Measurements from ENCODE around the gene TMEM140. TPM values are rescaled to one million over a fixed set of nuclear protein-coding genes. Genes with fewer than 3 reads are reported as not detected.
A peak's percentile ranks its signal among the peaks of the same experiment; 100 is the strongest.

TMEM140 gene
- total and polyA plus RNA-seq, 9 of the 15 experiments (the other 6 are each of a cell fraction or from before 2014, with no cell fraction given) = 0.03 to 0.82 (median 0.23) TPM

- TF ChIP-seq CBX3 (IDR thresholded peaks at IDR 0.05; ENCODE audit: borderline replicate concordance in 1 of 2, low read length in 2 of 2) = peak in 1 of 2 experiments; percentile 59; a peak in 1 of 3 replicates
- TF ChIP-seq COPS2 (conservative IDR thresholded peaks at IDR 0.05) = no peak
- TF ChIP-seq JUND (IDR thresholded peaks at IDR 0.05; ENCODE audit: borderline replicate concordance, low read depth, low read length) = peak; percentile 73
- TF ChIP-seq JUND (tag; IDR thresholded peaks at IDR 0.05; ENCODE audit: borderline replicate concordance, low read depth, low read length) = peak; percentile 46; the same call in 1 of the 3 replicates
- TF ChIP-seq NONO (IDR thresholded peaks at IDR 0.05; ENCODE audit: low read depth in 2 of 2, low read length in 1 of 2) = 0 out of 4 replicates have a peak, but pooled peaks of 1 of the 2 experiments have one; percentile 47
- TF ChIP-seq RHOXF2B (CRISPR knock-in tag; conservative IDR thresholded peaks at IDR 0.05) = no peak
- peak; percentile 44; the same call in 1 of the 2 replicates for TF ChIP-seq SOX6 (IDR thresholded peaks at IDR 0.05)
- peak; percentile 42; the same call in 1 of the 2 replicates for TF ChIP-seq CC2D1A (IDR thresholded peaks at IDR 0.05)
- TF ChIP-seq SNIP1 (IDR thresholded peaks at IDR 0.05; ENCODE audit: low read depth) = no peak
- 0 out of 2 replicates have a peak, but pooled peaks have one; percentile 16 for TF ChIP-seq ZNF431 (CRISPR knock-in tag; IDR thresholded peaks at IDR 0.05)
- TF ChIP-seq MCM7 (IDR thresholded peaks at IDR 0.05) = no peak
Measured at GRCh38 chr7:135169141-135169963, 21.5 kb downstream of the TMEM140 start (continued).

- Histone ChIP-seq H3K4me1 (replicated peaks in 1 of 2; ENCODE audit: control insufficient read depth in 2 of 2, insufficient read depth in 2 of 2, low read length in 2 of 2) (peaks cover 15 to 30% of the 10 kb centered on the region in 2 experiments; a peak in 4 of 5 replicates), H3K36me3 (ENCODE audit: control insufficient read depth, insufficient read depth, low read length) (peaks cover 40% of the 10 kb centered on the region), H3K79me2 (ENCODE audit: control insufficient read depth, insufficient read depth, low read length) (peaks cover 33% of the 10 kb centered on the region), H3K4me2 (ENCODE audit: insufficient read depth, low read length) (peak overlapping the region; percentile 88), H3K9me1 (ENCODE audit: control insufficient read depth, insufficient read depth, low read length) (no peaks in the 10 kb centered on the region), H3K4me3 (peak overlapping the region; percentile 83), H3K27ac (ENCODE audit: extremely low read depth, low read depth, low read length) (peak overlapping the region; percentile 95), H3K9ac (ENCODE audit: insufficient read depth in 1 of 2, low read depth in 2 of 2, low read length in 2 of 2) (peak overlapping the region; percentile 96 to 100), H2AFZ (ENCODE audit: low read depth, low read length) (peak overlapping the region; percentile 93), H3K9me3 (replicated peaks; ENCODE audit: control insufficient read depth, insufficient read depth, low read depth, low read length) (0 out of 2 replicates have a peak, but pooled peaks cover 2% of the 10 kb centered on the region), H4K20me1 (replicated peaks; ENCODE audit: control insufficient read depth, insufficient read depth, low read length) (0 out of 2 replicates have a peak, but pooled peaks cover 5% of the 10 kb centered on the region), H3K27me3 (ENCODE audit: control insufficient read depth in 2 of 2, insufficient read depth in 2 of 2, low read length in 2 of 2) (no peaks in the 10 kb centered on the region)
- FAIRE-seq = no peak
- no peak for DNase-seq (ENCODE audit: extremely low read depth in 1 of 4, low spot score in 3 of 4)
- in situ Hi-C loops (cut with MboI) = no loop called here
- ChIA-PET POLR2A (interaction anchor here (0.7 to 1.5 kb wide), 4 partner anchors 10 to 216 kb away, joined by 3 to 11 read pairs (median 3); partner anchors contain the start of gene TMEM140), CTCF (ENCODE audit: low intra/inter-chr PET ratio) (interaction anchor here (0.6 to 0.8 kb wide), 3 partner anchors 24 to 295 kb away, joined by 3 to 5 read pairs (median 4); partner anchors contain the start of gene AGBL3)
- intact Hi-C loops (cut with micrococcal nuclease) = loop anchor here (1.0 to 10.0 kb wide), 6 partner anchors 184 to 538 kb away; partner anchors contain the start of genes AGBL3 and BPGM
- WGBS (ENCODE audit: insufficient coverage, low coverage, missing lambda C conversion rate) = 2% methylated on average over 12 of the region's 17 CpGs
- BruUV-seq (replicated peaks) = no TSS peak
- no peak; the same call in 2 of the 3 replicates for ATAC-seq
- no peak; the same call in 1 of the 2 replicates for TF ChIP-seq CREB1 (IDR thresholded peaks at IDR 0.05)
- 0 out of 2 replicates have a peak, but pooled peaks have one; percentile 3 for TF ChIP-seq CREB1 (CRISPR knock-in tag; IDR thresholded peaks at IDR 0.05)
- TF ChIP-seq RNF2 (IDR thresholded peaks at IDR 0.05) = no peak
- TF ChIP-seq CBX5 (IDR thresholded peaks at IDR 0.05; ENCODE audit: borderline replicate concordance, low read depth) = 0 out of 2 replicates have a peak, but pooled peaks have one; percentile 4
- TF ChIP-seq, protein P1, sequence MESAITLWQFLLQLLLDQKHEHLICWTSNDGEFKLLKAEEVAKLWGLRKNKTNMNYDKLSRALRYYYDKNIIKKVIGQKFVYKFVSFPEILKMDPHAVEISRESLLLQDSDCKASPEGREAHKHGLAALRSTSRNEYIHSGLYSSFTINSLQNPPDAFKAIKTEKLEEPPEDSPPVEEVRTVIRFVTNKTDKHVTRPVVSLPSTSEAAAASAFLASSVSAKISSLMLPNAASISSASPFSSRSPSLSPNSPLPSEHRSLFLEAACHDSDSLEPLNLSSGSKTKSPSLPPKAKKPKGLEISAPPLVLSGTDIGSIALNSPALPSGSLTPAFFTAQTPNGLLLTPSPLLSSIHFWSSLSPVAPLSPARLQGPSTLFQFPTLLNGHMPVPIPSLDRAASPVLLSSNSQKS (CRISPR knock-in tag; IDR thresholded peaks at IDR 0.05) = no peak
- TF ChIP-seq, protein P2, sequence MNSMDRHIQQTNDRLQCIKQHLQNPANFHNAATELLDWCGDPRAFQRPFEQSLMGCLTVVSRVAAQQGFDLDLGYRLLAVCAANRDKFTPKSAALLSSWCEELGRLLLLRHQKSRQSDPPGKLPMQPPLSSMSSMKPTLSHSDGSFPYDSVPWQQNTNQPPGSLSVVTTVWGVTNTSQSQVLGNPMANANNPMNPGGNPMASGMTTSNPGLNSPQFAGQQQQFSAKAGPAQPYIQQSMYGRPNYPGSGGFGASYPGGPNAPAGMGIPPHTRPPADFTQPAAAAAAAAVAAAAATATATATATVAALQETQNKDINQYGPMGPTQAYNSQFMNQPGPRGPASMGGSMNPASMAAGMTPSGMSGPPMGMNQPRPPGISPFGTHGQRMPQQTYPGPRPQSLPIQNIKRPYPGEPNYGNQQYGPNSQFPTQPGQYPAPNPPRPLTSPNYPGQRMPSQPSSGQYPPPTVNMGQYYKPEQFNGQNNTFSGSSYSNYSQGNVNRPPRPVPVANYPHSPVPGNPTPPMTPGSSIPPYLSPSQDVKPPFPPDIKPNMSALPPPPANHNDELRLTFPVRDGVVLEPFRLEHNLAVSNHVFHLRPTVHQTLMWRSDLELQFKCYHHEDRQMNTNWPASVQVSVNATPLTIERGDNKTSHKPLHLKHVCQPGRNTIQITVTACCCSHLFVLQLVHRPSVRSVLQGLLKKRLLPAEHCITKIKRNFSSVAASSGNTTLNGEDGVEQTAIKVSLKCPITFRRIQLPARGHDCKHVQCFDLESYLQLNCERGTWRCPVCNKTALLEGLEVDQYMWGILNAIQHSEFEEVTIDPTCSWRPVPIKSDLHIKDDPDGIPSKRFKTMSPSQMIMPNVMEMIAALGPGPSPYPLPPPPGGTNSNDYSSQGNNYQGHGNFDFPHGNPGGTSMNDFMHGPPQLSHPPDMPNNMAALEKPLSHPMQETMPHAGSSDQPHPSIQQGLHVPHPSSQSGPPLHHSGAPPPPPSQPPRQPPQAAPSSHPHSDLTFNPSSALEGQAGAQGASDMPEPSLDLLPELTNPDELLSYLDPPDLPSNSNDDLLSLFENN (IDR thresholded peaks at IDR 0.05; ENCODE audit: low read depth in 2 of 2, low read length in 2 of 2) = peak in 1 of 2 experiments; percentile 10; a peak in 1 of 4 replicates
Measured at GRCh38 chr7:135169964-135170273, 22.0 kb downstream of the TMEM140 start.

Data from K562 (cell line).